ENCODE measurements around the gene DAND5.
"Not testable (repeated sequence)": the region's sequence is repeated elsewhere in the genome, so short reads cannot be mapped to it uniquely, and the experiment has no call there.

DAND5 gene

GRCh38 chr19:12945479-12946091 is 23.8 kb upstream of the DAND5 start, which contains the start of gene RAD23A:
Gene RAD23A, plus strand, starts transcription at chr19:12945862. Its CDS starts 87 bp downstream, at chr19:12945949.
- peak; percentile 50 to 94 (median 86) for DNase-seq

- DNase-seq: peak in 20 of 51 donors; percentile 12 to 72 (median 46)
These were observed 23.2 kb upstream of the DAND5 start for GRCh38 chr19:12946092-12946721.

GRCh38 chr19:12946731-12947496 is 22.5 kb upstream of the DAND5 start:
- no peak for DNase-seq

- DNase-seq: no peak
These were observed 21.4 kb upstream of the DAND5 start for GRCh38 chr19:12947702-12948611.

GRCh38 chr19:12948612-12949362 is 20.6 kb upstream of the DAND5 start:
- DNase-seq: no peak

GRCh38 chr19:12949363-12950283 is 19.8 kb upstream of the DAND5 start:
- DNase-seq: no peak

- DNase-seq: not testable (repeated sequence)
These were observed 17.3 kb upstream of the DAND5 start for GRCh38 chr19:12952050-12952449.

GRCh38 chr19:12952488-12953137 is 16.8 kb upstream of the DAND5 start:
- peak in 6 of 51 donors; percentile 39 to 59 (median 48) for DNase-seq

- peak in 38 of 51 donors; percentile 4 to 75 (median 44) for DNase-seq
These were observed 16.1 kb upstream of the DAND5 start for GRCh38 chr19:12953138-12953798.

GRCh38 chr19:12953799-12954611 is 15.4 kb upstream of the DAND5 start:
- no peak for DNase-seq

- DNase-seq: no peak
These were observed 14.8 kb upstream of the DAND5 start for GRCh38 chr19:12954612-12954962.

GRCh38 chr19:12955575-12955974 is 13.8 kb upstream of the DAND5 start:
- DNase-seq: not testable (repeated sequence)

GRCh38 chr19:12955996-12956395 is 13.4 kb upstream of the DAND5 start:
- DNase-seq: no peak

- peak in 42 of 51 donors; percentile 22 to 74 (median 49) for DNase-seq
These were observed 12.7 kb upstream of the DAND5 start, which contains the start of gene GADD45GIP1 for GRCh38 chr19:12956446-12957388. Gene GADD45GIP1, minus strand, starts transcription at chr19:12957223. Its CDS starts 11 bp downstream, at chr19:12957212.

GRCh38 chr19:12957389-12957952 is 11.9 kb upstream of the DAND5 start:
- not testable (repeated sequence) for DNase-seq

GRCh38 chr19:12959481-12959880 is 9.9 kb upstream of the DAND5 start:
- no peak for DNase-seq
